ENCODE results near the gene SMIM10L1.

The SMIM10L1 gene

DNA sequence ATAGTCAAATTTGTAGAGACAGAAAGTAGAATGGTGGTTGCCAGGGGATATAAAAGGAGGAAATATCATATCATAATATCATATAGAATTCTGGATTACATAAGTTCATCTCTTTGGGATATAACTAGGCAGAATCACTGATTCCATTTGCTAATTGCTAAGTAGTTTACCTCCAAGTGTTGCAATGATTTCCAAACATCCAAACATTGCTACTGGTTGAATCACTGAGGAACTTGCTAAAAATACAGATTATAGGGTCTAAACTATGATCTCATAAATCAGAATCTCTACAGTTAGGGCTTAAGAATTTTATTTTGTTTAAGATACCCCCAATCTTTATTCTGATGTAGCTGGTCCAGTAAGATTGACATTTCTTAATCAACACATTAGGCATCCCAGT is 31.8 kb downstream of the SMIM10L1 start:
- no peak for DNase-seq

DNA sequence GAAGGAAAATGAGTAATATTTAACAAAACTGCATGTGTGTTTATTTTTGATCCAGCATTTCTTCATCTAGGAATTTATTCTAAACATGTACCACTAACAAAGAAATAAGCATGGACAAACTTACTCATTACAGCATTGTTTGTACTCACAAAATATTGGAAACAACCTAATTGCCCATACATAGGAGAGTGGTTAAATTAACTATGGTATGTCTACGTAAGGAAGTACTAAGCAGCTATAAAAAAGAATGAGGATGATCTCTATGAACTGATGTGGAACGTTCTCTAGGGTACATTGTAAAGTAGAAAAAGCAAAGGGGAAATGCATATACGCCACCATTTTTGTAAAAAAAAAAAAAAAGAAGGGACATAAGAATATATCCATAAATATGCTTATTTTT is 33.2 kb downstream of the SMIM10L1 start:
- no peak for DNase-seq

DNA sequence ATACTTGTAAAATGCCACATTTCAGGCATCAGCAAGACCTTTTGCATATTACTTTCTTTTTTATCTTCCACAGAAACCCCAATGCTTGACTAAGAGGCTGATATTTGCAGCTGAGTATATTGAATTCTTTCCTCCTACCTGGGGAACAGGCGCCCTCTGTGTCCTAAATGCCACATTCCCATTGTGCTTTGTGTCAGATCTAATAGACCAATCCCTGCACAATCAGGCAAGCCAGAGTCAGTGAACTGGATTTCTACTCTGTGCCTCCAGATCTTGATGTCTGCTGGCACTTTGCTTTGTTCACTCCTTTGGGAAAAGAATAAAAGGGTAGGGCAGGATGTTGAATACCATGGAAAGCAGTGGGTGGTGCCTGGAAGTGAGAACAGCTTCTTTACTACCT is 38.1 kb downstream of the SMIM10L1 start:
- no peak for DNase-seq

Data from CD4-positive, alpha-beta T cell treated with Interleukin-17A for 4 hours (primary cell).